DOHH2 (cell line): ENCODE results near the gene TTC33.
A peak's percentile ranks its signal among the peaks of the same experiment; 100 is the strongest.

Experiments used
- H3F3A ChIP-seq: fragments of 200-600 bp; sonication (generic), shearing (Covaris generic); 2 replicates; pipeline ENCODE4 v1.6.0; 2016; ENCODE audit warnings: antibody characterized with exemption, mild to moderate bottlenecking; ENCODE audit not compliant: control insufficient read depth, insufficient read depth
- H3K27ac ChIP-seq: fragments of 200-600 bp; sonication (generic); 2 replicates; pipeline ENCODE4 v1.5.1; 2014; ENCODE audit warnings: low read depth, mild to moderate bottlenecking, low read length, moderate library complexity
- H3K27me3 ChIP-seq: fragments of 200-600 bp; sonication (generic); 2 replicates; pipeline ENCODE4 v1.6.1; 2014; ENCODE audit warnings: mild to moderate bottlenecking, low read length, mixed read lengths; ENCODE audit not compliant: control insufficient read depth
- H3K36me3 ChIP-seq: fragments of 200-600 bp; sonication (generic); 2 replicates; pipeline ENCODE4 v1.6.1; 2014; ENCODE audit warnings: mild to moderate bottlenecking, low read length, moderate library complexity, mixed read lengths; ENCODE audit not compliant: control insufficient read depth
- H3K4me1 ChIP-seq: fragments of 200-600 bp; sonication (generic); 2 replicates; pipeline ENCODE4 v1.6.1; 2014; ENCODE audit warnings: mild to moderate bottlenecking, low read length, mixed read lengths; ENCODE audit not compliant: control insufficient read depth
- H3K4me2 ChIP-seq: fragments of 200-600 bp; sonication (generic); 2 replicates; pipeline ENCODE4 v1.6.0; 2014; ENCODE audit warnings: mild to moderate bottlenecking, low read length, moderate library complexity
- H3K4me3 ChIP-seq: fragments of 200-600 bp; sonication (generic); 2 replicates; pipeline ENCODE4 v1.5.1; 2014; ENCODE audit warnings: mild to moderate bottlenecking, low read length, mixed read lengths
- H3K79me2 ChIP-seq: fragments of 200-600 bp; sonication (generic); 2 replicates; pipeline ENCODE4 v1.6.1; 2014; ENCODE audit warnings: mild to moderate bottlenecking, low read length, mixed read lengths; ENCODE audit not compliant: control insufficient read depth
- H3K9me2 ChIP-seq: fragments of 200-600 bp; sonication (generic); replicated peaks from 2 replicates; pipeline ENCODE4 v1.6.1; 2014; ENCODE audit warnings: mild to moderate bottlenecking, low read length, mixed read lengths; ENCODE audit not compliant: control insufficient read depth
- H3K9me3 ChIP-seq: fragments of 200-600 bp; sonication (generic); 2 replicates; pipeline ENCODE4 v1.6.1; 2014; ENCODE audit warnings: antibody characterized with exemption, low read length, mixed read lengths; ENCODE audit not compliant: control insufficient read depth, insufficient read depth
- H4K20me1 ChIP-seq: fragments of 200-600 bp; sonication (generic); 2 replicates; pipeline ENCODE4 v1.6.0; 2014; ENCODE audit warnings: low read depth, mild to moderate bottlenecking, antibody characterized with exemption, low read length, moderate library complexity; ENCODE audit not compliant: control insufficient read depth, insufficient read depth
- EZH2phosphoT487 ChIP-seq: fragments of 200-600 bp; sonication (generic); IDR thresholded peaks from 2 replicates; pipeline ENCODE4 v1.6.1; 2017; ENCODE audit warnings: borderline replicate concordance, mild to moderate bottlenecking, antibody characterized with exemption, low read length, moderate library complexity, mixed read lengths
- TF ChIP-seq, protein P1 (sequence below): fragments of 200-600 bp; sonication (generic); IDR thresholded peaks from one replicate; pipeline ENCODE4 v1.5.1; 2014; ENCODE audit warnings: antibody characterized with exemption, mild to moderate bottlenecking, low read depth, low read length; ENCODE audit not compliant: poor library complexity, severe bottlenecking

Gene TTC33

DNA sequence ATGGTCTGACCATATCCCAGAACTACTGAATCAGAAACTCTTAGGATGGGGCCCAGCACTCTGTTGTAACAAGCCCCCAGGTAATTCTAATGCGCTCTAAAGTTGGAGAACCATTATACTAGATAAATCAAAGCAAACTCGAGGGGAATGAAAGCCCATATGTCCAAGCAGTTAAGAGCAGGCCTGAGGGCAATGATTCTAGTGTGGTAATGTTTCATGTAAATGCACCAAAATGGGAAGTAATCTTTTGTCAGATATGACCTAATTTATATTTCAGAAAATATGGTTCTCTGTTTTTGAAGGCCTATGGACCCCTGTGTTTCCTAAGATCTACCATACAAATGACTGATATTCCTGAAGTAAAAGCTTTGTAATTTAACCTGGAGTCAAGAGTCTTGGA lies 184.0 kb downstream of the TTC33 start:
- no peaks in the 10 kb centered on the region for H3F3A ChIP-seq
- peaks cover 29% of the 10 kb centered on the region for H3K4me1 ChIP-seq
- H3K9me2 ChIP-seq: no peaks in the 10 kb centered on the region
- no peaks in the 10 kb centered on the region for H3K79me2 ChIP-seq
- H3K36me3 ChIP-seq: no peaks in the 10 kb centered on the region
- TF ChIP-seq, protein P1, sequence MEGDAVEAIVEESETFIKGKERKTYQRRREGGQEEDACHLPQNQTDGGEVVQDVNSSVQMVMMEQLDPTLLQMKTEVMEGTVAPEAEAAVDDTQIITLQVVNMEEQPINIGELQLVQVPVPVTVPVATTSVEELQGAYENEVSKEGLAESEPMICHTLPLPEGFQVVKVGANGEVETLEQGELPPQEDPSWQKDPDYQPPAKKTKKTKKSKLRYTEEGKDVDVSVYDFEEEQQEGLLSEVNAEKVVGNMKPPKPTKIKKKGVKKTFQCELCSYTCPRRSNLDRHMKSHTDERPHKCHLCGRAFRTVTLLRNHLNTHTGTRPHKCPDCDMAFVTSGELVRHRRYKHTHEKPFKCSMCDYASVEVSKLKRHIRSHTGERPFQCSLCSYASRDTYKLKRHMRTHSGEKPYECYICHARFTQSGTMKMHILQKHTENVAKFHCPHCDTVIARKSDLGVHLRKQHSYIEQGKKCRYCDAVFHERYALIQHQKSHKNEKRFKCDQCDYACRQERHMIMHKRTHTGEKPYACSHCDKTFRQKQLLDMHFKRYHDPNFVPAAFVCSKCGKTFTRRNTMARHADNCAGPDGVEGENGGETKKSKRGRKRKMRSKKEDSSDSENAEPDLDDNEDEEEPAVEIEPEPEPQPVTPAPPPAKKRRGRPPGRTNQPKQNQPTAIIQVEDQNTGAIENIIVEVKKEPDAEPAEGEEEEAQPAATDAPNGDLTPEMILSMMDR: no peak
- no peak for TF ChIP-seq EZH2phosphoT487
- H3K4me3 ChIP-seq: no peak overlapping the region
- no peaks in the 10 kb centered on the region for H3K9me3 ChIP-seq
- H3K27me3 ChIP-seq: no peaks in the 10 kb centered on the region
- H3K27ac ChIP-seq: no peak overlapping the region
- no peak overlapping the region for H3K4me2 ChIP-seq
- H4K20me1 ChIP-seq: no peaks in the 10 kb centered on the region; the same call in 1 of the 2 replicates

DNA sequence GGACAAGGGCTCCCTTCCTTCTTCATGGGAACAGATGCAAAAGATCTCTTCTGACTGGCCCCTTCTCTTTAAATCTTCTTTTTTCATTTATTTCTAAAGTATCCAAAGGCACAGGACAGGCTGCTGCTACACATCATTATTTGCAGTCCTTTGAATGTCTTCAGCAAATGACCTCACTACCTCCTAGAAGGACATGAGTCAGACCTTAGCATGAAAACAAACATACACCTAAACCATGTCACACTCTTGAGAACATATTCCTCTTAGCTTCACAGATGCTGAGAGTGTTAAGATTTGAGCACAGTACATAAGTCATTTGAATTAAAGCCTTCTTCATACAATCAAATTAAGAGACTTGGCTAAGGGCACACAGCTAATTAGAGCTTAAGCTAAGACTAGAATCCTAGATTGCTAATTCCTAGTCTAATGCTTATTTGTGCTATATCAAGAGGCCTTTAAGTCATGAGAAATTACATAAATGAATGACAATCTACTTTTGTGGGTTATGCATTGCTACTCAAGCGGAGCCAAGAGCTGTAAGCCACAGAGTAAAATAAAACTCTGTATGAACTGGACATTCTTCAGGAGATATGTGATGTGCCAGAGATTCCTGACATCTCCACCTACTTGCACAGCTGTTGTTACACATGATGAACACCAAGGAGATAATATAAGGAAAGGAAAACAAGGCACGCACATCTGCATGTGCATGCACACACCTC lies 185.2 kb downstream of the TTC33 start:
- Histone ChIP-seq H3K9me2 (no peaks in the 10 kb centered on the region), H3K27ac (no peak overlapping the region), H3K9me3 (no peaks in the 10 kb centered on the region), H3K79me2 (no peaks in the 10 kb centered on the region), H3K4me1 (peaks cover 29% of the 10 kb centered on the region), H4K20me1 (no peaks in the 10 kb centered on the region; the same call in 1 of the 2 replicates), H3K4me3 (peak overlapping the region; percentile 2; the same call in 1 of the 2 replicates), H3K36me3 (no peaks in the 10 kb centered on the region), H3F3A (no peaks in the 10 kb centered on the region), H3K4me2 (peak overlapping the region; percentile 50), H3K27me3 (no peaks in the 10 kb centered on the region)
- TF ChIP-seq, protein P1: no peak
- TF ChIP-seq EZH2phosphoT487: no peak

DNA sequence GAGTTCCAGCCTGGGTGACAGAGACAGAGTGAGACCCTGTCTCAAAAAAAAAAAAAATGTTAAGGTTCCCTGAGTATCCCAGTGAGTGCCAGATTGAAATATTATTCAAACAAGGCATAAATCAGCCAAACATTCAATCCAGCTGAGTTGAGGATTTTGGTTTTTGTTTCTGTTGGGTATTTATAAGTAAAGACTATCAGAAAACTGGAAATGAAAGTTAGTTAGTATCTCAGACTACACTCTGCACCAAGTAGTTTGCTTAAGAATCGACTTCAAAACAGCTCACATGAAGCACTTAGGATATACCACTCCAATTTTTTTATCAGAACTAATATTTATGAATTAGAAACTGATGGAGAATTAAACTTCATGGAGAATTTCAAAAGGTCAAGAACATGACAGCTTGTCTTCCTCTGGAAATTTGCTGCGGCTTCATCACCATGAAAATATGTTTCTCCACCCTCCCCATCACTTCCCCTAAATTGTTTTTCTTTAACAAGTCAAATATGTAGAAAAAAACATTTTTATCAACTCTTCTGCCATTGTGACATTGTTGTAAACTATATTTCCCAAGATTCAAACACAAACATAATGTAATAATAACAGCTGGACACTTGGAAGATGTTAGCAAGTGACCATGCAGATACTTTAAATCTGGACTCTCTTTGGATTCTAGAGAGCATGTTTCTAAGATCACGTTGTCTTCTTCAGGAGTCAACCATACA lies 186.1 kb downstream of the TTC33 start:
- Histone ChIP-seq H3K27me3 (no peaks in the 10 kb centered on the region), H3K4me2 (peak overlapping the region; percentile 50), H4K20me1 (no peaks in the 10 kb centered on the region; the same call in 1 of the 2 replicates), H3K79me2 (no peaks in the 10 kb centered on the region), H3K4me3 (no peak overlapping the region; the same call in 1 of the 2 replicates), H3K27ac (no peak overlapping the region), H3K9me2 (no peaks in the 10 kb centered on the region), H3K36me3 (no peaks in the 10 kb centered on the region), H3F3A (no peaks in the 10 kb centered on the region), H3K4me1 (peaks cover 29% of the 10 kb centered on the region), H3K9me3 (no peaks in the 10 kb centered on the region)
- TF ChIP-seq, protein P1: no peak
- TF ChIP-seq EZH2phosphoT487: no peak
